Stimulated activated naive CD8-positive, alpha-beta T cell treated with anti-CD3 and anti-CD28 coated beads, Interleukin-15, Interleukin-2, amounts not matched to agents 100 ng/mL and 50 ng/mL, for 24 hours (primary cell): ENCODE results near the gene MXI1.
"Not testable (repeated sequence)": the region's sequence is repeated elsewhere in the genome, so short reads cannot be mapped to it uniquely, and the experiment has no call there.

Experiments
- H3K27ac Mint-ChIP-seq: one replicate; pipeline ENCODE4 v1.8.0; 2021; ENCODE audit warnings: mild to moderate bottlenecking, mixed read lengths
- H3K27me3 Mint-ChIP-seq: one replicate; pipeline ENCODE4 v1.8.0; 2021; ENCODE audit warnings: mixed read lengths
- H3K36me3 Mint-ChIP-seq: one replicate; pipeline ENCODE4 v1.8.0; 2021; ENCODE audit warnings: low read depth, mixed read lengths
- H3K4me1 Mint-ChIP-seq: one replicate; pipeline ENCODE4 v1.8.0; 2021; ENCODE audit warnings: low read depth, mixed read lengths
- H3K4me3 Mint-ChIP-seq: one replicate; pipeline ENCODE4 v1.8.0; 2021; ENCODE audit warnings: mild to moderate bottlenecking, mixed read lengths
- H3K9me3 Mint-ChIP-seq: one replicate; pipeline ENCODE4 v1.8.0; 2021; ENCODE audit warnings: mixed read lengths

MXI1 gene

DNA sequence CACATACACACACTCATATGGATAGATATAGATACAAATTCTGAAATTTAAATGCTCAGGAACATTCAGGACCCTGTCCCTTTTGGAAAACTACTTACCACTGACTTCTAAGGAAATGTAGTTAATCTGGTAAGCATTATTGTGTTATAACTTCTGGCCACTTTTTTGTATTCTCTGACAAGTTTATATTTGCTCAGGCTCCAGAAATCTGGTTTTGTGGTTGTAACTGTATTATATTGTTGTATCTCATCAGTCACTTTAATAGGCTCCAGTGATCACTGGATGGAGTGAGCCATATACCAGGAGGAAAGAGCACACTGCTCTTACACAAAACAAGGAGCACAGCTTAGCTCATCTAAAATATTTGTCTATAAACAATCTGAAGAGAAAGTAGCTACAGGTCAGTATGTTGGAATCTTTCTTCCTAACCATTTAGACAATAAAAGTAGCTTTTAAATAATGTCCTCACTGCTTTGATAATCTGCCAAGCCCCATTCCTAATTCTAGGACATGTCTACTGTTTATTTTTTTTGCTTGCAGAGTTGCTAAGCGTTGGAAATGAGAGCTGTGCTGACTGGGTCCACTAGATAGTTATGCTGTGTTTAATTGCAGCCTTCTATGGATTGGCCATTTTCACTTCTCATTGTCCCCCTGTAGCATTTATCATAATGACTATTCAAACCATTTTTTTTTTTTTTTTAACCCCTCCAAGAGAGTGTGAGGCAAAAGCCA lies 53.5 kb downstream of the MXI1 start:
- no peak overlapping the region for H3K4me3 Mint-ChIP-seq

DNA sequence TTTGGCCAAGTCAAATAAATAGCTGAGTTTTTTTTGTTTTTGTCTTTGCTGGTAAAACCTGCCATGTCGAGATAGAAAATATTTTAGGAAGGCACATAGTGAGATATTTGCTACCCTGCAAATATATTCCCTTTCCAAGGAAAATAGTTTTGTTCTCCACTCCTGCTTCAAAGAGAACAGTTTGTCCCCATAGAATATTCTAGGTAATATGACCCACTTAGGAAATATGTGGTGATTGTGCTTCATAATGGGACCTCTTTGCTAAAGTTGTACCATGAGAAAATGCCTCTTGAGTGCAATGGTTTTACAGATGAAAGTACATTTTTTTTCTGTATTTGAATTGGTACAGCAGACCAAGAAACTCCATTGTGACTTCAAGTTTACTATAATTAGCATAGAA lies 55.8 kb downstream of the MXI1 start:
- Mint-ChIP-seq H3K27me3 (peaks cover 3% of the 10 kb centered on the region), H3K9me3 (no peaks in the 10 kb centered on the region), H3K4me3 (no peak overlapping the region), H3K4me1 (peaks cover 1% of the 10 kb centered on the region), H3K27ac (no peak overlapping the region), H3K36me3 (peaks cover 4% of the 10 kb centered on the region)

More for the DNA sequence above, 53.5 kb downstream of the MXI1 start:
- Mint-ChIP-seq H3K4me1 (no peaks in the 10 kb centered on the region), H3K36me3 (peaks cover 12% of the 10 kb centered on the region), H3K27ac (no peak overlapping the region), H3K27me3 (peaks cover 8% of the 10 kb centered on the region), H3K9me3 (peaks cover under 1% of the 10 kb centered on the region)

DNA sequence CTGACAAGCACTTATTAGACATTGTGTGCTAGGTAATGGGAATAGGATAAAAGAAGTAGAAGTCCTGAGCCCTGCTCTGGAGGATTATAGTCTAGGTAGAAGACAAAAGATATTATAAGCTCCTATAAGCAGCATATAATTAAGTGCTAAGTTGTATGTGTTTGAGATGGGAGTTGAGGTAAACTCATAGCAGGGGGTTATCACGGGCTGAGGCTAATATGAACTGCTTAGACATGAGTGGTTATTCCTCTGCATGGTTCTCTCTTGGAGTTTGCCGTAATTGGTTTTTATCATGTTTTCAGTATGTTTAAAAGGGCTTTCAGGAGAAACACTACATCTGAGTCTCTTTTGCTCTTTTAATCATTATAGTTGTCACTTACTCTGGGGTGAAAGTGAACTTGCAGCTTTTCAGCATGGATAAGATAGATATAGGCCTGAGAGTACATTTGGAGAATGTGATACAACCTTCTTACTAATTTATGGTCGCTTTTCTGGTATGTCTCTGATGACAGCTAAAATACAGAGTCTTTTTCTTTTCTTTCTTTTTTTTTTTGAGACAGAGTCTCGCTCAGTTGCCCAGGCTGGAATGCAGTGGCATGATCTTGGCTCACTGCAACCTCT lies 58.3 kb downstream of the MXI1 start:
- Mint-ChIP-seq H3K36me3 (peaks cover 4% of the 10 kb centered on the region), H3K4me3 (no peak overlapping the region), H3K27me3 (no peaks in the 10 kb centered on the region), H3K27ac (no peak overlapping the region), H3K9me3 (no peaks in the 10 kb centered on the region), H3K4me1 (peaks cover 22% of the 10 kb centered on the region)

DNA sequence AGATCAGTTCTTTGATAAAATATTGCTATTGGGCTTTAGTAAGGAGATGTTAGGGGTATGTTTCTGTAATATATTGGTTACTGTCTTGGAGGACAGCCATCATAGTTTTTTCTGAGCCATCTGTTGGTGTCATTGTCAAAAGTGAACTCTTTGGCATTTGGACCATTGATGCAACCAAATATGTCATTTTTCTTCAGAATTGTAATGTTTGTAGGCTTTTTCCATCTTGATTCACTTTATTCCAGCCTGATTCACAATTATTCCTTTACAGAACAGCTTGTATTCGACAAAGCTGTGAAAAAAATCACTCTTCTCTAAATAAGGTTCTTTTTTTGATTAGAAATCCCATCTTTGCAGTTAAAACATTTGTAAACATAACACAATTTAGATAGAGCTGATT lies 59.9 kb downstream of the MXI1 start:
- Mint-ChIP-seq H3K9me3 (no peaks in the 10 kb centered on the region), H3K4me3 (no peak overlapping the region), H3K36me3 (no peaks in the 10 kb centered on the region), H3K27me3 (no peaks in the 10 kb centered on the region), H3K4me1 (peaks cover 22% of the 10 kb centered on the region), H3K27ac (no peak overlapping the region)

DNA sequence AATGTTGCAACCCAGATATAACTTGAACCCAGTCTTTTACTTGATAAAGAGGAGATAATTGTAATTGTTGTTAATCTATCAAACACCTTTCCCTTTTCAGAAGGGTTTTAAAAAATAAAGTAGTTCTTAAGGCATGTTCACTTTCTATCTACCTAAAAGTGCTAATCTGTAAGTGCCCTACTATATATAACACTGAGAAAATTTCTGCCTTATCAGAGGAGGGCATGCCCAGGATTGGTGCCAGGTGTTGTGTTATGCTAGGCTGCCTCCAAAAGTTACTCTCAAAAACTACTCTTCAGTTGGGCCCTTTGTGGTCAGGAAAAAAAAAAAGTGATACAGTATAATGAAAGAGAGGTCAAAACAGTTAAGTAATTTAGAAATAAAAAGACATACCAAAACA lies 61.0 kb downstream of the MXI1 start:
- Mint-ChIP-seq H3K4me1 (peaks cover 30% of the 10 kb centered on the region), H3K9me3 (no peaks in the 10 kb centered on the region), H3K27ac (no peak overlapping the region), H3K4me3 (no peak overlapping the region), H3K36me3 (no peaks in the 10 kb centered on the region), H3K27me3 (no peaks in the 10 kb centered on the region)

DNA sequence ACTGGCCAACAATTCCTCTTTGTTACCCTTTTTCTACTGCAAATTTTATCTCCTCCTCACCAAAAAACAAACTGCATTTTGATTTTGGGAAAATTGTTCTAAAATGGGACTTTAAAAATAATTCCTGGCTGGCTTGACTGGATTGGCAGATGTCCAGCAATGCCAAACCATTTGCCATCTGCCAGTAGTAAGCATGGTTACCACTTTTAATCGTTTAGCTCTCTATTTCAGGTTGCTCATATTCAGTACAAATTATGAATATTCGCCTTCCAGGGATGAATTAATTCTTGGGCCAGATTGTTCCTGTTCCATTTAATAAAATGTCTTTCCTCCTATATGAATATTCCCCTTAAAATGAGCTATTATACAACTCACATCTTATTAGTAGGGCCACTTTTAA lies 61.6 kb downstream of the MXI1 start:
- Mint-ChIP-seq H3K27me3 (no peaks in the 10 kb centered on the region), H3K36me3 (no peaks in the 10 kb centered on the region), H3K27ac (no peak overlapping the region), H3K4me3 (peak overlapping the region; percentile 73), H3K9me3 (no peaks in the 10 kb centered on the region), H3K4me1 (peaks cover 36% of the 10 kb centered on the region)

DNA sequence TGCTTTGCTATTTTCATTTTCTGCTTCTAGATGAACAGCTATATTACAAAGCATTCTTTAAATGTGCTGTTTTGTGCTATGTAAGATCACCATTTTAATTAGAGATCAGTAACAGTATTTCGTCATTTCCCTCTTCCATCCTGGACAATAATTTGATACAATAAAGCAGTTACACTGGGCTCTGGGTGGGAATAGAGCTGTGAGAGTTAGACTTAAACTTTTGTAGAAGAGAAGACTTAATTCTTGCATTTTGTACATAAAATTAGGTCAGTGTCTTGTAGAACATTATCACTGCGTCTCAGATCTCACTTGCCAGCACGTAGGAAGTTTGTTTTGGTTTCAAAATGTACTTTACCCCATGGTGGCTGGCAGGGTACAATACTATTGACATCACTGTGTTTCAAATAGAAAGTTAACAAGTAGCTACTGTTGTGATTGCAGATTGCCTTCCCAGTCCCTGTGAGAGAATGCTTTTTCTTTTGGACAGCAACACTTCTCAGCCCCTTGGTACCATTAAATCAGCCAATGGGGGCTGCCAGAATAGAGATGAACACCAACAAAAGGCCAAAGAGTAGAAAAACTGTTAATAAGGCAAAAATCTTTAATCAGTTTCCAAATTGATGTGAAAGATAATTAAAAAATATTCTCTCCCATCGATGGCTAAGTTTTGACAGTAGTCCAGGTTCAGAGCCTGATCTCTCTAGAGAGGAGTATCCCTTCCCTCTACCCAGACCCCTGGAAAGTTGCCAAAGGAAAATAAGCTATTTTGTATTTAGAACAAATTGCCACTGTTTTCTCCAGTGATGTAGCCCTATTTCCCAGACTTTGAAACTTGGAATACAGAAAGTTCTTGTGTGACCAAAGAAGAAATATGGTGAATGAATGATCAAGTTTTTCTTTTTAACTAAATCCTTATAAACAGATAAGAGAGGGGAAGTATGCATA lies 62.2 kb downstream of the MXI1 start:
- Mint-ChIP-seq H3K27me3 (no peaks in the 10 kb centered on the region), H3K27ac (peak overlapping the region; percentile 65), H3K9me3 (no peaks in the 10 kb centered on the region), H3K4me3 (peak overlapping the region; percentile 73), H3K4me1 (peaks cover 42% of the 10 kb centered on the region), H3K36me3 (no peaks in the 10 kb centered on the region)

DNA sequence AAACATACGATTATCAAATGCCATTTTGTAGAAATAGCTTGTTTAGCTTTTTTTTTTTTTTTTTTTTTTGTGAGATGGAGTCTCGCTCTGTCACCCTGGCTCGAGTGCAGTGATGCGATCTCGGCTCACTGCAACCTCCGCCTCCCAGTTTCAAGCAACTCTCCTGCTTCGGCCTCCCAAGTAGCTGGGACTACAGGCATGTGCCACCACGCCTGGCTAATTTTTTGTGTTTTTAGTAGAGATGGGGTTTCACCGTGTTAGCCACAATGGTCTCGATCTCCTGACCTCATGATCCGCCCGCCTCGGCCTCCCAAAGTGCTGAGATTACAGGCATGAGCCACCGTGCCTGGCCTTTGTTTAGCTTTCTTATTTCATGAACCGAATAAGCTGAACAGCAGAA lies 65.6 kb downstream of the MXI1 start:
- H3K9me3 Mint-ChIP-seq, H3K36me3 Mint-ChIP-seq, H3K4me3 Mint-ChIP-seq, H3K27ac Mint-ChIP-seq, H3K27me3 Mint-ChIP-seq: not testable (repeated sequence)
- H3K4me1 Mint-ChIP-seq = peaks cover 55% of the 10 kb centered on the region

DNA sequence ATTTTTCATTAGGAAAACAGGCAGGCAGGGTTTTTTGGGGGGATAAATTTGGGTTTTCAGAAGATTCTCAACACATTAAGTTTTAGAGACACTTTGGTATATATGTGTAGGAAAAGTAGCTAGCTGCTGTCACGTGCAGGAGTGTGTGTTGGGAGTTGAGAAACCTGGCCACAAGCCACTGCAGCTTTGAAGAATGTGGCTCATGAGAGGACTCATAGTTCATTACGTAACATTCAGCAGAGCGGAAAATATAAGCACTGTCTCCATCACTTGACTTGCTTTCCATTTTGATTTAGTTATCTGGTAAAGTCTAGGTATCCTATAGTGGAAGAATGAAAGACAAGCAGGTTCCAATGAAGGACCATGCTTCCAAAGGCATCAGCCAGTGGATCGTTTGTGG lies 66.1 kb downstream of the MXI1 start:
- H3K4me1 Mint-ChIP-seq = peaks cover 54% of the 10 kb centered on the region
- peak overlapping the region; percentile 47 for H3K4me3 Mint-ChIP-seq
- H3K27me3 Mint-ChIP-seq = no peaks in the 10 kb centered on the region
- no peaks in the 10 kb centered on the region for H3K9me3 Mint-ChIP-seq
- H3K27ac Mint-ChIP-seq = peak overlapping the region; percentile 17
- no peaks in the 10 kb centered on the region for H3K36me3 Mint-ChIP-seq

DNA sequence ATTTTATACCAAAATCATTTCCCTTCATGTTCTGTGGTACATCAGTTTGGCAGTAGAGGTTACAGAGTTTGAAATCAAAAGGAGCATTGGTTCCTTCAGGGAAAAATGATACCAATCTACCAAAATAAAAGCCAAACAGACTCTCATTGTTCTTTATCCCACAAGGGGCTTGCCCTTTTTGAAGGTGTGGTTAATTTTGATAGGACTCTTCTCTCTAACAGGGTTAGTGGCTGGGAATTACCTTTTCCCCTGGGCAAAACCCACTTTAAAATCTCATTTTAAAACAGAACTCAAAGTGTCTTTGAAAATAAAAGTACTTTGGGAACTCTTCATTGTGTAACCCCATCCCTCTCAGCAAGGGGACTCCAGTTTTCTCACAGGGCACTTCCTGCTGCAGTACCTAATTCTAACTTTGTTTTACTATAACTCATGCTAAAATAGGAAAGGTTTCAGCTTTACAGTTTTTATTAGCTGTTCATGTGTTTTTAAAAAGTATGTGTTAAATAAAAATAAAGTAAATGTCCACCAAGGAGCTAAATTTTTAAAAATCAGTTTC lies 66.7 kb downstream of the MXI1 start:
- Mint-ChIP-seq H3K36me3 (no peaks in the 10 kb centered on the region), H3K4me3 (peak overlapping the region; percentile 47), H3K27me3 (no peaks in the 10 kb centered on the region), H3K4me1 (peaks cover 54% of the 10 kb centered on the region), H3K9me3 (no peaks in the 10 kb centered on the region), H3K27ac (no peak overlapping the region)

DNA sequence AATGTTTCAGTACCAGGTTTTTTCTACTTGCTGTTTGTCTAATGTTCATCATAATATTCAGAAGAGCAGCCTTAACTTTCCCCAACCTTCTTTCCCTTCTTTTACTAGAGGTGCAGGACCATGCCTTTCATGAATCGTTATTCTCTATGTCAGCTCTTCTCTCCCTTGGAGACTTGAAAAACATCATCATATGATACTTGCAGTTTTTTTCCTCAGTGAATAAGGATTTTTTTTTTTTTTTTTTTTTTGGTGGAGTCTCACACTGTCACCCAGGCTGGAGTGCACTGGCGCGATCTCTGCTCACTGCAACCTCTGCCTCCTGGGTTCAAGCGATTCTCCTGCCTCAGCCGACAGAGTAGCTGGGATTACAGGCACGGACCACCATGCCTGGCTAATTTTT lies 67.2 kb downstream of the MXI1 start:
- Mint-ChIP-seq H3K27me3 (no peaks in the 10 kb centered on the region), H3K9me3 (no peaks in the 10 kb centered on the region), H3K36me3 (no peaks in the 10 kb centered on the region), H3K27ac (no peak overlapping the region), H3K4me1 (peaks cover 52% of the 10 kb centered on the region), H3K4me3 (no peak overlapping the region)

DNA sequence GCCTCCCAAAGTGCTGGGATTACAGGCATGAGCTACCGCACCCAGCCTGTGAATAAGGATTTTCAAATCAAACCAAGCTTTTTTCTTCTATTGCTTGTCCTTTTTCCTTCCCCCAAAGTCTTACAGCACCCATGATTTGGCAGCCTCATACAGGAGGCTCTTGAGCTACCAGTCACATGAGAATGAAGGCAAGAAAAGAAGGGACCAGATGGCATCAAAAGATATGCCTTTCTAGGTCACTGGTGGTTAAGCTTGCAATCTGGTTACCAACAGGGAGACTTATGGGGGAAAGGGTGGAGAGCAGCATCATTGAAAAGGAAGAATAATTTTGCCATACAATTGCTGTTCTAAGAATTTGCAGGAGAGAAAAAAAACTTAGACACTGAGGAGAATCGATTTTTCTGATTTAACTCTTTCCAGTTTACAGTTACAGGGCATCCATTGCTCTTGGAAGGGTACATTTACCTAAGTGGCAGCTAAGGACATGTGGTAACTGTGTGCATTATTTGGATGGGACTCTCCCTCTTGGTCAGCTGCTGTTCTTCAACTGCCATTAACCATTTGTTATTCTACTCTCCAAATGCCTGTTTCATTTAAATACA lies 67.8 kb downstream of the MXI1 start:
- Mint-ChIP-seq H3K36me3 (no peaks in the 10 kb centered on the region), H3K4me3 (no peak overlapping the region), H3K9me3 (no peaks in the 10 kb centered on the region), H3K27ac (no peak overlapping the region), H3K27me3 (no peaks in the 10 kb centered on the region), H3K4me1 (peaks cover 46% of the 10 kb centered on the region)

DNA sequence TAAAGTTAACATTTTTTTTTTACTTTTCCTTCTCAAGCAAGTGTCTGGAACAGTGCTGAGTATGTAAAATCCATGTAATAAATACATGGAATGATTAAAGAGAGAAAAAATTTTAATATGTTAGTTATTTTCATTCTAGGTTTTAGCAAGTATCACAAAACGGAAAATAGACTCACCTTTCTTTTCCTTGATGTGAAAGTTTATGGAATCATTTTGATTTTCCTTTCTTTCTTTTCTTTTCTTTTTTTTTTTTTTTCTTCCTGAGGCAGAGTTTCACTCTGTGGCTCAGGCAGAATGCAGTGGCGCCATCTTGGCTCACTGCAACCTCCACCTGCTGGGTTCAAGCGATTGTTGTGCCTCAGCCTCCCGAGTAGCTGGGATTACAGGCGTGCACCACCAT lies 69.2 kb downstream of the MXI1 start:
- no peaks in the 10 kb centered on the region for H3K36me3 Mint-ChIP-seq
- no peaks in the 10 kb centered on the region for H3K27me3 Mint-ChIP-seq
- no peak overlapping the region for H3K27ac Mint-ChIP-seq
- H3K9me3 Mint-ChIP-seq = no peaks in the 10 kb centered on the region
- H3K4me1 Mint-ChIP-seq = peaks cover 46% of the 10 kb centered on the region
- H3K4me3 Mint-ChIP-seq = no peak overlapping the region

DNA sequence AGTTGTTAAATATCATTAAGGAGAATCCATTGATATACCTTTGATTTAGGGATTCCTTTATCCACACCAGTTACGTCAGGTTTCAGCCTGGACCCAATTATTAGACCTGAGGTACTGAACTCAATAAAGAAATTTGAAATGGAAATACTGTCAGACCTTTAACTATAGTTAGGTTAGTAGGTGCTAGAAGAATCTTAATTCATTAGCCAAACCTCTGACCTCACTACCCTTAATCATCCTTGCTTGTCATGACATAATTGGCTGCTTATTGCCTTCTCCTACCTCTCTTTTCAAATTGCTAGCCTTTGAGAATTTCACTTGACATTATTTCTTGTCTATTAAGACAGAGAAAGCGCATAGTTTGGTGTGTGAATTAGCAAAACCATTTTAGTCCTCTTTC lies 70.2 kb downstream of the MXI1 start:
- Mint-ChIP-seq H3K27ac (no peak overlapping the region), H3K9me3 (no peaks in the 10 kb centered on the region), H3K4me1 (peaks cover 46% of the 10 kb centered on the region), H3K4me3 (no peak overlapping the region), H3K27me3 (no peaks in the 10 kb centered on the region), H3K36me3 (no peaks in the 10 kb centered on the region)
